ENCODE data around the gene SCN3A. TPM values are rescaled to one million over a fixed set of nuclear protein-coding genes. Genes with fewer than 3 reads are reported as not detected.

Gene SCN3A
- 1 to 10 TPM in 3 of 6 donors, under 1 TPM in 3; under 0.01 to 7.3 (median 0.78) TPM for total RNA-seq

GRCh38 chr2:165203689-165204559 lies at the start of gene SCN3A:
Gene SCN3A (minus strand): TSS chr2:165204050. CDS start chr2:165176394, 27,656 bp downstream.
- ATAC-seq (ENCODE audit: low FRiP score in 2 of 2) (peak in 1 of 2 donors; percentile 41), DNase-seq (no peak)
- peaks cover 0 to 5% (median 0%) of the 10 kb centered on the region in 4 donors for H3K4me1 ChIP-seq
- no peaks in the 10 kb centered on the region for H3K36me3 ChIP-seq
- TF ChIP-seq, protein P1, sequence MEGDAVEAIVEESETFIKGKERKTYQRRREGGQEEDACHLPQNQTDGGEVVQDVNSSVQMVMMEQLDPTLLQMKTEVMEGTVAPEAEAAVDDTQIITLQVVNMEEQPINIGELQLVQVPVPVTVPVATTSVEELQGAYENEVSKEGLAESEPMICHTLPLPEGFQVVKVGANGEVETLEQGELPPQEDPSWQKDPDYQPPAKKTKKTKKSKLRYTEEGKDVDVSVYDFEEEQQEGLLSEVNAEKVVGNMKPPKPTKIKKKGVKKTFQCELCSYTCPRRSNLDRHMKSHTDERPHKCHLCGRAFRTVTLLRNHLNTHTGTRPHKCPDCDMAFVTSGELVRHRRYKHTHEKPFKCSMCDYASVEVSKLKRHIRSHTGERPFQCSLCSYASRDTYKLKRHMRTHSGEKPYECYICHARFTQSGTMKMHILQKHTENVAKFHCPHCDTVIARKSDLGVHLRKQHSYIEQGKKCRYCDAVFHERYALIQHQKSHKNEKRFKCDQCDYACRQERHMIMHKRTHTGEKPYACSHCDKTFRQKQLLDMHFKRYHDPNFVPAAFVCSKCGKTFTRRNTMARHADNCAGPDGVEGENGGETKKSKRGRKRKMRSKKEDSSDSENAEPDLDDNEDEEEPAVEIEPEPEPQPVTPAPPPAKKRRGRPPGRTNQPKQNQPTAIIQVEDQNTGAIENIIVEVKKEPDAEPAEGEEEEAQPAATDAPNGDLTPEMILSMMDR (IDR thresholded peaks at IDR 0.05), result peak in 2 of 6 experiments; percentile 36 to 40
- TF ChIP-seq POLR2AphosphoS5 (IDR thresholded peaks at IDR 0.05), result no peak
- H3K27me3 ChIP-seq, result no peaks in the 10 kb centered on the region
- H3K27ac ChIP-seq, result no peak within 1 kb of the TSS
- no peaks in the 10 kb centered on the region for H3K9me3 ChIP-seq
- H3K4me3 ChIP-seq, result no peak within 1 kb of the TSS
- 22 to 28% methylated on average over 8 of the region's 8 CpGs for WGBS, 2 donors

GRCh38 chr2:165253178-165253577 lies 49.3 kb upstream of the SCN3A start:
- DNase-seq, result no peak
- TF ChIP-seq EP300 (IDR thresholded peaks at IDR 0.05) (no peak), POLR2A (IDR thresholded peaks at IDR 0.05) (no peak), POLR2AphosphoS5 (IDR thresholded peaks at IDR 0.05) (no peak)
- TF ChIP-seq, protein P1 (IDR thresholded peaks at IDR 0.05), result no peak
- Histone ChIP-seq H3K9me3 (no peaks in the 10 kb centered on the region), H3K27ac (no peak overlapping the region), H3K27me3 (no peaks in the 10 kb centered on the region), H3K4me1 (no peaks in the 10 kb centered on the region), H3K4me3 (no peak overlapping the region), H3K36me3 (no peaks in the 10 kb centered on the region)
- ATAC-seq (ENCODE audit: low FRiP score in 2 of 2), result no peak

DNA sequence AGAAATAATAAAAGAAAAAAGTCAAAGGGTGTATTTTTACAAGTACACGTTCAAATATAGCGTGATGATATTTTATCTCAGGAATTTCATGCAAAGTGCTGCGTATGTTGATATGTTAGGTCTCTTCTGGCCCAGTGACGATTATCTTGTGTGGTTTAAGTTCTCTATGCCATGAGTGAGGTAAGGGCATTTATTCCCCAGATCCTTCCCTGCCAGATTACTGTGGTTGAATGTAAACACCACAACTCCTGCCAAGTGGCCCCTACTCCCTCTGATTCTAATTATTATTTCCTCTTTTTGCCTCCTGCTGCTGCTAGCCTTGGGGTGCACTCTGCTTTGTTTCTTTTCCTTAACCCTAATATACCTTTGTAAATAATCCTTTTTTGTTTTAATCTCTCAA lies 47.5 kb upstream of the SCN3A start:
- Histone ChIP-seq H3K4me3 (no peak overlapping the region), H3K27me3 (no peaks in the 10 kb centered on the region), H3K27ac (no peak overlapping the region), H3K4me1 (no peaks in the 10 kb centered on the region), H3K36me3 (no peaks in the 10 kb centered on the region), H3K9me3 (no peaks in the 10 kb centered on the region)
- 61 to 64% methylated on average over 4 of the region's 4 CpGs for WGBS, 2 donors
- no peak for TF ChIP-seq POLR2AphosphoS5 (IDR thresholded peaks at IDR 0.05)
- TF ChIP-seq EP300 (IDR thresholded peaks at IDR 0.05), result no peak
- ATAC-seq (ENCODE audit: low FRiP score in 2 of 2) (no peak), DNase-seq (no peak)

DNA sequence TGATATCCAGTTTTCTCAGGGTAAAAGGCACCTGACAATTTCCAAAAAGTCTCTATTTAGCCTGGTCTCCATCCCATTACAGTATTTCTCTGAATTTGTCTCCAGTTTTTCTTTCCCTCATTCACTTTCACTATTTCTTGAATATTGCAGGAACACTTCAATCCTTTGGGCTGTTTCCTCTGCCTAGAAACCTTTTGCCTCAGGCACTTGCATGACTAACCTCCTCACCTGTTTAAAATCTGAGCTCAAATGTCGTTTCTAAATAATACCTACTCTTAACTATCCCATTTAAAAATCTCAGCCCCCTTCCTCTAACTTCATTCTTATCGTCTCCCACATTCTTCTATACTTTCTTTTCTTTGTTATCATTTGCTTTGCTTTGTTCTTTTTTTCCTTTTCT lies 44.4 kb upstream of the SCN3A start:
- TF ChIP-seq, protein P1 (IDR thresholded peaks at IDR 0.05), result no peak
- TF ChIP-seq EP300 (IDR thresholded peaks at IDR 0.05) (no peak), POLR2A (IDR thresholded peaks at IDR 0.05) (no peak), POLR2AphosphoS5 (IDR thresholded peaks at IDR 0.05) (no peak)
- ATAC-seq (ENCODE audit: low FRiP score in 2 of 2) (no peak), DNase-seq (no peak)
- WGBS, 2 donors, result 56 to 57% methylated on average over 2 of the region's 2 CpGs
- Histone ChIP-seq H3K36me3 (no peaks in the 10 kb centered on the region), H3K27me3 (no peaks in the 10 kb centered on the region), H3K9me3 (no peaks in the 10 kb centered on the region), H3K4me1 (no peaks in the 10 kb centered on the region), H3K4me3 (no peak overlapping the region), H3K27ac (no peak overlapping the region)

DNA sequence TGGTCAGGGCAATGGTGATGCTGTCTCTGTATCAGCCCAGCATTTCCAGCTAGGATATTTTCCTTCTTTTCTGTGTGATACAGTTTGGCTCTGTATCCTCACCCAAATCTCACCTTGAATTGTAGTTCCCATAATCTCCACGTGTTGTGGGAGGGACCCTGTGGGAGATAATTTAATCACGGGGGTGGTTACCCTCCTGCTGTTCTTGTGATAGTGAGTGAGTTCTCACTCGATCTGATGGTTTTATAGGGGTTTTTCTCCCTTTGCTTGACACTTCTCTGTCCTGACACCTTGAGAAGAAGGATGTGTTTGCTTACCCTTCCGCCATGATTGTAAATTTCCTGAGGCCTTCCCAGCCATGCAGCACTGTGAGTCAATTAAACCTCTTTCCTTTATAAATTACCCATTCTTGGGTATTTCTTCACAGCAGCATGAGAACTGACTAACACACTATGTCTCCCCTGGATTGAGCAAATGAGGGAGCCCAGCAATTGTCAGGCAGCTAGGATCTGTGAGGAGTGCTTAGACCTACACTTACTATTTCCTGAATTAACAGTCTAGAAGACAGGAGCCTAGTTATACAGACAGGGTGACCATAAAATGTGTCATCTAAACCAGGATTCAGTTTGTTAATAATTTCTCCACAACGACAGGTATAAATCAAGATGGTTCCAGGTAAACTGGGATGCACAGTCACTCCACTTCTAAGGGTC lies 41.4 kb upstream of the SCN3A start:
- Histone ChIP-seq H3K27ac (no peak overlapping the region), H3K9me3 (no peaks in the 10 kb centered on the region), H3K4me1 (no peaks in the 10 kb centered on the region), H3K27me3 (no peaks in the 10 kb centered on the region), H3K36me3 (no peaks in the 10 kb centered on the region), H3K4me3 (no peak overlapping the region)
- 45 to 49% methylated on average over 5 of the region's 5 CpGs for WGBS, 2 donors
- no peak for DNase-seq
- TF ChIP-seq POLR2A (IDR thresholded peaks at IDR 0.05), result no peak
- TF ChIP-seq EP300 (IDR thresholded peaks at IDR 0.05), result no peak
- no peak for TF ChIP-seq POLR2AphosphoS5 (IDR thresholded peaks at IDR 0.05)
- TF ChIP-seq, protein P1 (IDR thresholded peaks at IDR 0.05), result no peak
- ATAC-seq (ENCODE audit: low FRiP score in 2 of 2), result no peak
